Cardiac muscle cell (in vitro differentiated cells and primary cell): ENCODE data around the gene IQSEC3. TPM values are rescaled to one million over a fixed set of nuclear protein-coding genes. Genes with fewer than 3 reads are reported as not detected.

Source experiments
- DNase-seq, 2 donors: peaks; one replicate each; pipeline versions ENCODE4 v3.0.0 to v3.0.0-alpha.2; 2010 to 2017; ENCODE audit warnings: low read depth in 1 of 2, low spot score in 1 of 2
- H3K27ac ChIP-seq: fragments of 200-600 bp; sonication (generic); 2 replicates; pipeline ENCODE4 v1.5.1; 2016
- H3K27me3 ChIP-seq: fragments of 200-600 bp; sonication (generic); 2 replicates; pipeline ENCODE4 v1.6.0; 2016; ENCODE audit warnings: control low read depth
- H3K36me3 ChIP-seq: fragments of 200-600 bp; sonication (generic); 2 replicates; pipeline ENCODE4 v1.5.1; 2016; ENCODE audit warnings: control low read depth
- H3K4me1 ChIP-seq: fragments of 200-600 bp; sonication (generic); 2 replicates; pipeline ENCODE4 v1.8.1; 2017; ENCODE audit warnings: low read depth, mild to moderate bottlenecking, mixed run types
- H3K4me3 ChIP-seq: fragments of 200-600 bp; sonication (generic); 2 replicates; pipeline ENCODE4 v1.5.1; 2016; ENCODE audit warnings: mild to moderate bottlenecking
- H3K9me3 ChIP-seq: fragments of 200-600 bp; sonication (generic); 2 replicates; pipeline ENCODE4 v1.5.1; 2017; ENCODE audit warnings: low read depth, mild to moderate bottlenecking, control low read depth
- CTCF ChIP-seq: IDR thresholded peaks from 2 replicates; pipeline ENCODE4 v1.5.1; 2012; ENCODE audit warnings: low read depth, mild to moderate bottlenecking, low read length
- polyA plus RNA-seq: library from polyadenylated mRNA; unstranded; fragments of >200 nt; fragmentation: Nextera tagmentation; extraction: Ambion mirVana; gene quantifications from 2 replicates; pipeline ENCODE4 v1.2.1, GENCODE V29; 2016
- total RNA-seq: library from RNA; depleted of rRNA; stranded (reverse); fragments of >200 nt; gene quantifications from 2 replicates; pipeline ENCODE4 v1.2.3, GENCODE V29; 2016

IQSEC3 gene
- total and polyA plus RNA-seq, 2 experiments from 2014 or later, result 0.42 to 2.7 TPM

- Histone ChIP-seq H3K27me3 (no peaks in the 10 kb centered on the region), H3K4me1 (peaks cover 40% of the 10 kb centered on the region), H3K4me3 (no peak overlapping the region), H3K36me3 (no peaks in the 10 kb centered on the region), H3K27ac (peak overlapping the region; percentile 80), H3K9me3 (no peaks in the 10 kb centered on the region)
- no peak for TF ChIP-seq CTCF
- DNase-seq, result no peak
Observed at GRCh38 chr12:175759-176158, 109.2 kb downstream of the IQSEC3 start.

GRCh38 chr12:176321-177181 lies 110.0 kb downstream of the IQSEC3 start:
- H3K27me3 ChIP-seq, result no peaks in the 10 kb centered on the region
- H3K9me3 ChIP-seq, result no peaks in the 10 kb centered on the region
- no peak overlapping the region for H3K4me3 ChIP-seq
- H3K36me3 ChIP-seq, result no peaks in the 10 kb centered on the region
- peak; percentile 43 to 49 for DNase-seq
- H3K27ac ChIP-seq, result peak overlapping the region; percentile 80
- peaks cover 40% of the 10 kb centered on the region for H3K4me1 ChIP-seq
- no peak for TF ChIP-seq CTCF

- no peak for TF ChIP-seq CTCF
- H3K4me3 ChIP-seq, result no peak overlapping the region
- H3K36me3 ChIP-seq, result no peaks in the 10 kb centered on the region
- no peak for DNase-seq
- H3K27ac ChIP-seq, result peak overlapping the region; percentile 80
- H3K4me1 ChIP-seq, result peaks cover 40% of the 10 kb centered on the region
- H3K9me3 ChIP-seq, result no peaks in the 10 kb centered on the region
- H3K27me3 ChIP-seq, result no peaks in the 10 kb centered on the region
Observed at GRCh38 chr12:177336-177979, 110.9 kb downstream of the IQSEC3 start.

DNA sequence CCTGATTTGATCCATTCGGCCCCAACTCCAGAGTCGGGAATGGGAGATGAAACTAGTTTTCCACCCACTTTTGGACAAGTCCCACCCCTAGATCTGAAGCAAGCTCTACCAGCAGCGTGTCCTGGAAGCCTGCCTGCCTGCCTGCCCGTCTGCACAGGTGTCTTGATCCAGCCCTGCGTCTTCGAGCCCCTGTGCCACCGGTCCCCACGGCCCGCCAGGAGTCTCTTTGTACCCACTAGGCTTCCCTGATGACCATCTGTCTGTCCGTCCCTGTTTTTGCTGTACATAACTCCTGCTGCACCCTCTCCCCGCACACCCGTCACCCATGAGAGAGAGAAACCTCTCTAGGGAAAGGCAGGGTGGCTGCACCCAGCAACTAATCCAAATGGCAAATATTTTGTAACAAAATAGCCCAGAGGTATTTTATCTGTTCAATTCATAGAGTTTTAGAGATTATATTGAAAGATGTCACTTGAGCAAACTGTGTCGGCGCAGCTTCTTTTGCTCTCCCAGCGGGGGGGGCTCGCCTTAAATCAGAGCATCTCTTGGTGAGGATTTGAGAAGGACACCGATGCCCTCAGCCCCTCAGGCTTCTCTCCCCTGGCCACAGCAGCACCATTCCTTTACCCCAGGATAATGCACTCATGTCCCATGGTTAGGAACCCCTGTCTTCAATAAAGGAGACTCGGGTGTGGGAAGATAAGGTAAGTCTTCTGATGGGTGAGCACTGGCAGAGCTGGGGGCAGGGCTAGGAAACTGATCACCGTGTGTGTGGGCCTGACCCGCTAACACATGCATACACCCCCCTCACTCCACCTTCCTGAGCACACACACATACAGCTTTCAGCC lies 111.6 kb downstream of the IQSEC3 start:
- DNase-seq, result no peak
- Histone ChIP-seq H3K4me3 (no peak overlapping the region), H3K27me3 (no peaks in the 10 kb centered on the region), H3K27ac (no peak overlapping the region), H3K9me3 (no peaks in the 10 kb centered on the region), H3K36me3 (no peaks in the 10 kb centered on the region), H3K4me1 (peaks cover 40% of the 10 kb centered on the region)
- no peak for TF ChIP-seq CTCF

GRCh38 chr12:178829-179109 lies 112.2 kb downstream of the IQSEC3 start:
- no peak overlapping the region for H3K27ac ChIP-seq
- H3K4me3 ChIP-seq, result no peak overlapping the region
- no peak for DNase-seq
- no peaks in the 10 kb centered on the region for H3K9me3 ChIP-seq
- H3K4me1 ChIP-seq, result peaks cover 40% of the 10 kb centered on the region
- no peak for TF ChIP-seq CTCF
- H3K36me3 ChIP-seq, result no peaks in the 10 kb centered on the region
- H3K27me3 ChIP-seq, result no peaks in the 10 kb centered on the region
